ENCODE results near the gene ITPK1.

- no peak for TF ChIP-seq EZH2phosphoT487 (IDR thresholded peaks at IDR 0.05; ENCODE audit: insufficient read depth, low read depth)
- TF ChIP-seq EZH2 (IDR thresholded peaks at IDR 0.05; ENCODE audit: insufficient read depth, poor library complexity, severe bottlenecking): no peak
Observed at GRCh38 chr14:92931681-92932447, 183.9 kb downstream of the ITPK1 start.

Measured in GM23248 (cell line).